ENCODE data around the gene MX2. TPM values are rescaled to one million over a fixed set of nuclear protein-coding genes. Genes with fewer than 3 reads are reported as not detected.

MX2 gene
- total and polyA plus RNA-seq, 10 of the 15 experiments (the other 5 are each of a cell fraction or from before 2014, with no cell fraction given): 10.5 to 167 (median 46.1) TPM

DNA sequence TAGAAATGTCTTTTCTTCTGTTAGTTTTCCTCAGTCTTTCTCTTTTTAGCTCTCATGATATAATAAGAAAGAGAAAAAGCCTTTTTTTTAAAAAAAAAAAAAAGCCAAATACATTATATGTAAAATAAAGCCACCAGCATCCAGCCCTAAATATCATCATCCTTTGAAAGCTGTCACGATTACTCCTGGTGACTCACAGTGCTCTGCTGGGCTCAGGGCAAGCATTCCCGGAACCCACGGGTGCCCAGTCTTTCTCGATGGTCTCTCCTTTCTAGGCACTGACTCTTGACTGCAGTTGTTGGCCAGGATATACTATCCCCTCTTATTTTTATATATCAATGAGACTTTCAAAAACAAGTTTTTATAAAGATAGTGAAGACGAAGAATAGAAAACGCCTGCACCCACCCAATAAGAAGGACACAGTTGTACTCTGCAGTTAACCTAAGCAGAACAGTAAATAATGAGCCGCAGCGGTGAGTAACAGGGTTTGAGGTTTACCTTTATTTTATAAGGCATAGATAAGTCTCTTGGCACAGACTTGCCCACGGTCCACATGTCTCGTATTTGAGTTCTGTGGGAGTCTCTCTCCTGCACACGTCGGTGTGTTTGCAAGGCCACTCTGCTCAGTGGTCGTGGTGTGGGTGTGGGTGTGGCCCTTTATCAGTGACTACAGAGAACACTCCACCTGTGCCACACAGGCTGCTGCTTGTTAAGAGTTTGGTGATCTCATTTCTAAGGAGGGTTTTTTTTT, 15.7 kb upstream of the MX2 start:
- no TSS peak for BruUV-seq (replicated peaks)
- ChIA-PET RAD21 (ENCODE audit: unreplicated experiment) (no interaction called here), CTCF (interaction anchor here (1.0 kb wide), 1 partner anchor 62 kb away, joined by 3 read pairs; no protein-coding TSS in a partner anchor), SMC1A (ENCODE audit: uncharacterized antibody, unreplicated experiment) (no interaction called here), POLR2A (no interaction called here)
- in situ Hi-C loops (cut with MboI) (no loop called here), intact Hi-C loops (cut with micrococcal nuclease; ENCODE audit: unreplicated experiment) (no loop called here)
- Histone ChIP-seq H3K4me3 (no peak overlapping the region), H4K20me1 (ENCODE audit: control insufficient read depth, insufficient read depth) (no peaks in the 10 kb centered on the region), H3K9me3 (replicated peaks; ENCODE audit: control insufficient read depth, insufficient read depth, low read length) (no peaks in the 10 kb centered on the region; the same call in 2 of the 3 replicates), H3K27ac (ENCODE audit: control insufficient read depth, insufficient read depth) (no peak overlapping the region), H3K9ac (ENCODE audit: control insufficient read depth, insufficient read depth, low read length) (no peak overlapping the region), H2AFZ (ENCODE audit: control insufficient read depth, low read depth, low read length) (no peak overlapping the region), H3K36me3 (ENCODE audit: control insufficient read depth in 2 of 2, insufficient read depth in 2 of 2, low read length in 1 of 2) (no peaks in the 10 kb centered on the region), H3K4me2 (ENCODE audit: control insufficient read depth, insufficient read depth) (no peak overlapping the region), H3K4me1 (ENCODE audit: control insufficient read depth, insufficient read depth, low read length) (no peaks in the 10 kb centered on the region), H3K79me2 (ENCODE audit: control insufficient read depth, insufficient read depth, low read length) (no peaks in the 10 kb centered on the region), H3K27me3 (replicated peaks in 1 of 2; ENCODE audit: control insufficient read depth in 2 of 2, insufficient read depth in 2 of 2, low read length in 1 of 2) (no peaks in the 10 kb centered on the region; a peak in 1 of 4 replicates)
- 56% methylated on average over 13 of the region's 13 CpGs for WGBS (ENCODE audit: insufficient coverage, insufficient replicate concordance, low lambda C conversion rate, missing lambda C conversion rate)
- no peak for ATAC-seq
- DNase-seq (ENCODE audit: low read depth, low spot score): no peak
- TF ChIP-seq RB1 (IDR thresholded peaks at IDR 0.05; ENCODE audit: borderline replicate concordance) (no peak), EZH2 (IDR thresholded peaks at IDR 0.05; ENCODE audit: borderline replicate concordance, control insufficient read depth, low read depth, low read length) (no peak), SIX5 (IDR thresholded peaks at IDR 0.05; ENCODE audit: low read depth, low read length, severe bottlenecking) (no peak), BCL11A (IDR thresholded peaks at IDR 0.05; ENCODE audit: low read depth, low read length) (no peak), BHLHE40 (IDR thresholded peaks at IDR 0.05; ENCODE audit: borderline replicate concordance in 1 of 2, low read depth in 2 of 2, low read length in 1 of 2) (no peak)
- TF ChIP-seq, protein P1, sequence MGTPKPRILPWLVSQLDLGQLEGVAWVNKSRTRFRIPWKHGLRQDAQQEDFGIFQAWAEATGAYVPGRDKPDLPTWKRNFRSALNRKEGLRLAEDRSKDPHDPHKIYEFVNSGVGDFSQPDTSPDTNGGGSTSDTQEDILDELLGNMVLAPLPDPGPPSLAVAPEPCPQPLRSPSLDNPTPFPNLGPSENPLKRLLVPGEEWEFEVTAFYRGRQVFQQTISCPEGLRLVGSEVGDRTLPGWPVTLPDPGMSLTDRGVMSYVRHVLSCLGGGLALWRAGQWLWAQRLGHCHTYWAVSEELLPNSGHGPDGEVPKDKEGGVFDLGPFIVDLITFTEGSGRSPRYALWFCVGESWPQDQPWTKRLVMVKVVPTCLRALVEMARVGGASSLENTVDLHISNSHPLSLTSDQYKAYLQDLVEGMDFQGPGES (IDR thresholded peaks at IDR 0.05): no peak
- TF ChIP-seq, protein P2, sequence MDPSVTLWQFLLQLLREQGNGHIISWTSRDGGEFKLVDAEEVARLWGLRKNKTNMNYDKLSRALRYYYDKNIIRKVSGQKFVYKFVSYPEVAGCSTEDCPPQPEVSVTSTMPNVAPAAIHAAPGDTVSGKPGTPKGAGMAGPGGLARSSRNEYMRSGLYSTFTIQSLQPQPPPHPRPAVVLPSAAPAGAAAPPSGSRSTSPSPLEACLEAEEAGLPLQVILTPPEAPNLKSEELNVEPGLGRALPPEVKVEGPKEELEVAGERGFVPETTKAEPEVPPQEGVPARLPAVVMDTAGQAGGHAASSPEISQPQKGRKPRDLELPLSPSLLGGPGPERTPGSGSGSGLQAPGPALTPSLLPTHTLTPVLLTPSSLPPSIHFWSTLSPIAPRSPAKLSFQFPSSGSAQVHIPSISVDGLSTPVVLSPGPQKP (IDR thresholded peaks at IDR 0.05; ENCODE audit: low read depth, low read length): no peak
- no peak for FAIRE-seq

Measured in GM12878 (cell line).